ENCODE measurements around the gene PCNA.

The PCNA gene

DNA sequence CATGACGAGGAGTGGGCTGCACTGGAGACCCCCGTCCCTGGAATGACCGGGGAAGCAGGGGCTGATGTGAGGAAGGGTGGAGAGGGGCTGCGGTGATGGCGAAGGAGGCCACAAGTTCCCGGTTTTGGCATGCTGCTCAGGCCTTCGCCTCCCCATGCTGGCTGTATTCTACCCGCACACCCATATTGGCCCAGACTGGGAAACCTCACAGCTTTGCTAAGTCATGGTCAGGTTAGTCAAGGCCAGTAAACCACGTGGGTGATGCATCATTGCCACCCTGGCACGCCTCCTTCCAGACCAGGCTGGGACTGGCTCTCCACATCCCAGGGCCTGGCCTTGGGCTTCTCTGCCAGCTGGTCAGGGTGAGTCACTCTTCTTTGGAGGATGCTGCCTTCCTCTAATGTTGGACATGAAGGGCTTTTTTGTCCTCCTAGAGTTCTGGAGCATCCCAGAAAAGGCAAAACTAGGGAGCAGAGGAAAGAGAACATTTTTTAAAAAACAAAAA lies 53.8 kb downstream of the PCNA start:
- peak; percentile 40 for DNase-seq (ENCODE audit: low read depth, low spot score)

DNA sequence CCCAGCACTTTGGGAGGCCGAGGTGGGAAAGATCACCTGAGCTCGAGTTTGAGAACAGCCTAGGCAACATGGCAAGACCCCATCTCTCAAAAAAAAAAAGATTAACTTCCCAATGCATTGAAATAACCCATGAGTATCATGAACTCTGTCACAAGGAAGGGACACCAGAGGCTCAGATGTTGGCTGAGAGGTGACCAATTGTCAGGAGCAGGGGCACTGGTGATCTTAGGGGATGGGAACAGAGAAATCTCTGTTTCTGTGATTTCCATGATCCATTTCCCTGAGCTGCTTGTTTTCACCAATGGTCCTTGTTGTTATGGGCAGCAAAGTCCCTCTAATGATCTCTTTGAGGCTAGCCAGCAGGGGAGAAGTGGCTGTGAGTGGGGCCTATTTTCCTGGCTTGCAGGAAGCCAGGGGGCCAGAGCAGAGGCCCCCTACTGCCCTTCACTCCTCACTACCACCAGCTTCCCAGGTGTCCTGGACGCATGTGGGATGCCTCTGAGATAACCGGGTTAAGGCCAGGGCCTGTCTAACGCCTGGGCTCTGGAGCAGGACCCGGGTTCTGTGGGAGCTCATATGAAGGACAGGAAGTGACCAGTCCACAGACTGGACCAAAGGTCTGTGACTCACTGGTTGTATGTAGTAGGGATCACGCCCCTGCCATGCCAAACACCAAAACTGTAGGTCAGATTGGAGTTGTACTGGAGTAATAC lies 54.4 kb downstream of the PCNA start:
- no peak for DNase-seq (ENCODE audit: low read depth, low spot score)

All from smooth muscle cell of the brain vasculature (primary cell).